ENCODE data around the gene NOTUM. TPM values are rescaled to one million over a fixed set of nuclear protein-coding genes. Genes with fewer than 3 reads are reported as not detected.

Gene NOTUM
- total RNA-seq, 1 donor from 2014 or later = not detected

- intact Hi-C loops (cut with DNase I) = no loop called here
- ATAC-seq = no peak
- no peak for DNase-seq (ENCODE audit: low spot score)
Measured at GRCh38 chr17:81906476-81907218, 54.3 kb downstream of the NOTUM start.

- intact Hi-C loops (cut with DNase I) = no loop called here
- DNase-seq (ENCODE audit: low spot score) = no peak
- no peak for ATAC-seq
Measured at GRCh38 chr17:81905993-81906392, 55.0 kb downstream of the NOTUM start.

GRCh38 chr17:81905424-81905875 lies 55.5 kb downstream of the NOTUM start:
- ATAC-seq (no peak), DNase-seq (ENCODE audit: low spot score) (no peak)
- intact Hi-C loops (cut with DNase I) = no loop called here

GRCh38 chr17:81904600-81905423 lies 56.2 kb downstream of the NOTUM start:
- intact Hi-C loops (cut with DNase I) = no loop called here
- DNase-seq (ENCODE audit: low spot score) (no peak), ATAC-seq (no peak)

GRCh38 chr17:81903896-81904599 lies 56.9 kb downstream of the NOTUM start:
- intact Hi-C loops (cut with DNase I) = no loop called here

GRCh38 chr17:81903415-81903831 lies 57.6 kb downstream of the NOTUM start:
- intact Hi-C loops (cut with DNase I) = no loop called here
- ATAC-seq (peak; percentile 2), DNase-seq (ENCODE audit: low spot score) (no peak)

More at GRCh38 chr17:81903896-81904599, 56.9 kb downstream of the NOTUM start:
- ATAC-seq (no peak), DNase-seq (ENCODE audit: low spot score) (no peak)

- peak; percentile 2 for ATAC-seq
- no peak for DNase-seq (ENCODE audit: low spot score)
- intact Hi-C loops (cut with DNase I) = no loop called here
Measured at GRCh38 chr17:81902653-81903414, 58.2 kb downstream of the NOTUM start.

Other genes with a start within 250 kb of the NOTUM start
- gene SLC25A10, start 248.9 kb downstream of the NOTUM start, total RNA-seq = 23.0 TPM
- 7.8 TPM for gene GCGR, start 157.0 kb downstream of the NOTUM start, total RNA-seq
- gene MCRIP1, start 127.9 kb downstream of the NOTUM start, total RNA-seq = 91.5 TPM
- gene PPP1R27, start 126.1 kb downstream of the NOTUM start, total RNA-seq = not detected
- 248 TPM for gene P4HB, start 100.7 kb downstream of the NOTUM start, total RNA-seq
- 387 TPM for gene ARHGDIA, start 89.8 kb downstream of the NOTUM start, total RNA-seq
- gene ALYREF, start 69.6 kb downstream of the NOTUM start, total RNA-seq = 45.9 TPM
- 58.2 TPM for gene ANAPC11, start 69.5 kb downstream of the NOTUM start, total RNA-seq
- gene NPB, start 58.9 kb downstream of the NOTUM start, total RNA-seq = 0.80 TPM
- 34.1 TPM for gene PCYT2, start 49.8 kb downstream of the NOTUM start, total RNA-seq
- gene SIRT7, start 43.0 kb downstream of the NOTUM start, total RNA-seq = 17.7 TPM
- 27.8 TPM for gene MAFG, start 33.5 kb downstream of the NOTUM start, total RNA-seq
- 8.0 TPM for gene PYCR1, start 23.9 kb downstream of the NOTUM start, total RNA-seq
- not detected for gene MYADML2, start 14.0 kb downstream of the NOTUM start, total RNA-seq
- 32.5 TPM for gene ASPSCR1, start 16.4 kb upstream of the NOTUM start, total RNA-seq
- gene CENPX, start 61.7 kb upstream of the NOTUM start, total RNA-seq = 33.6 TPM
- 8.6 TPM for gene LRRC45, start 62.1 kb upstream of the NOTUM start, total RNA-seq
- 4.0 TPM for gene RAC3, start 70.5 kb upstream of the NOTUM start, total RNA-seq
- gene DCXR, start 76.5 kb upstream of the NOTUM start, total RNA-seq = 80.0 TPM
- 42.4 TPM for gene RFNG, start 90.6 kb upstream of the NOTUM start, total RNA-seq
- gene GPS1, start 90.7 kb upstream of the NOTUM start, total RNA-seq = 68.2 TPM
- gene DUS1L, start 104.6 kb upstream of the NOTUM start, total RNA-seq = 57.1 TPM
- 280 TPM for gene FASN, start 137.0 kb upstream of the NOTUM start, total RNA-seq

Data from sciatic nerve (tissue), 2 donors.